ENCODE data around the gene RPL27A.
A peak's percentile ranks its signal among the peaks of the same experiment; 100 is the strongest.

Gene RPL27A

DNA sequence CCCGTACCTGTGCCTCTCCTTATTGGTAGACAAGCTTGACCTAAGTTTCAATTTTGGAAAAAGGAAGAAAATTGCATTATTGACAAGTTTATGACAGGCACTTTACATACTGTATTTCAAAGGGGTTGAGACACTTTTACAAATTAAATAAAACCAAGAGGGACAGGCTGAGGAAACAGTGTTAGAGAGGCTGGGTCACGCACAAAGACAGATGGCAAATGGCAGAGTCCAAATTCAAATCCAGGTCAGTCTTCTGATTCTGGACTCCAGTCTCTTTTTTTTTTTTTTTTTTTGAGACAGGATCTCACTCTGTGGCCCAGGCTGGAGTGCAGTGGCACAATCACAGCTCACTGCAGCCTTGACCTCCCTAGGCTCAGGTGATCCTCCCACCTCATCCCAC, 10.2 kb upstream of the RPL27A start:
- no peak overlapping the region for H3K4me3 ChIP-seq (ENCODE audit: low read depth, low read length)
- DNase-seq (ENCODE audit: low read depth) = no peak
- TF ChIP-seq, protein P1, sequence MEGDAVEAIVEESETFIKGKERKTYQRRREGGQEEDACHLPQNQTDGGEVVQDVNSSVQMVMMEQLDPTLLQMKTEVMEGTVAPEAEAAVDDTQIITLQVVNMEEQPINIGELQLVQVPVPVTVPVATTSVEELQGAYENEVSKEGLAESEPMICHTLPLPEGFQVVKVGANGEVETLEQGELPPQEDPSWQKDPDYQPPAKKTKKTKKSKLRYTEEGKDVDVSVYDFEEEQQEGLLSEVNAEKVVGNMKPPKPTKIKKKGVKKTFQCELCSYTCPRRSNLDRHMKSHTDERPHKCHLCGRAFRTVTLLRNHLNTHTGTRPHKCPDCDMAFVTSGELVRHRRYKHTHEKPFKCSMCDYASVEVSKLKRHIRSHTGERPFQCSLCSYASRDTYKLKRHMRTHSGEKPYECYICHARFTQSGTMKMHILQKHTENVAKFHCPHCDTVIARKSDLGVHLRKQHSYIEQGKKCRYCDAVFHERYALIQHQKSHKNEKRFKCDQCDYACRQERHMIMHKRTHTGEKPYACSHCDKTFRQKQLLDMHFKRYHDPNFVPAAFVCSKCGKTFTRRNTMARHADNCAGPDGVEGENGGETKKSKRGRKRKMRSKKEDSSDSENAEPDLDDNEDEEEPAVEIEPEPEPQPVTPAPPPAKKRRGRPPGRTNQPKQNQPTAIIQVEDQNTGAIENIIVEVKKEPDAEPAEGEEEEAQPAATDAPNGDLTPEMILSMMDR (IDR thresholded peaks at IDR 0.05; ENCODE audit: control insufficient read depth, extremely low read depth, insufficient read depth) = no peak

DNA sequence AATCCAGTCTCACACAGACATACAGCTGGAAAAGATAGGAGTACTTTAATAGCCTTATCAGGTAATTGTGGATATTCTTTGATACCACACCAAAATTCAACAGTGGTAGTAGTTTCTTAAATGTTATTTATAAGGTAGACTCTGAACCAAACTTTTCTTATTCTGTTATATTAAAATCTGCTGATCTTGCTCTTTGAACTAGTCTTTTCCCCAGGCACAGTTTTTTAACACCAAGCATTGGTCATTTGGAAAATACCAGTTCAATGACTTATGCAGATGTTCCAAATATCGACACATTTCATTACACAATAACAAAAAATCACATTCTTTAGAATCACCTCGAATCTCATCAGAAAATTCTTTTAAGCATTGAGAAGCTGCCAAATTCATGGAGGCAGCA, 7.7 kb upstream of the RPL27A start:
- TF ChIP-seq, protein P1 (IDR thresholded peaks at IDR 0.05; ENCODE audit: control insufficient read depth, extremely low read depth, insufficient read depth) = no peak
- H3K4me3 ChIP-seq (ENCODE audit: low read depth, low read length) = no peak overlapping the region
- no peak for DNase-seq (ENCODE audit: low read depth)

DNA sequence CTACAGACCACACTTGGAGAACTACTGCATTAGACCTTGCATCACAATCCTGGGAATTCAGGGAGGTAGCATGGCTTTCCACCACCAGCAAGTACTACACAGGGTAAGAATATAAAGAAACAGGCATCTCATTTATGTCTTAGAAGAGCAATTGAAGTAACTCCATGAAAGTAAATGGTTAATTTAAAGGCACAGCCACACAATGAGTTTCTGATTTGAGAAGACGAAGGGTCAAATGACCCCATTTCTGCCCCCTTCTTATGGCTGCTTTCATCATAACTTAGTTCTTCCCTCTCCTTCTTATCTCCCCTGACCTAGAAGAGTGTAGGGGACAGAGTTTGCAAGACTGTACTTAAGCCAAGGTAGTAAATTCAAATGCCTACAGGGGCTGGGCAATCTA, 6.1 kb upstream of the RPL27A start:
- no peak overlapping the region for H3K4me3 ChIP-seq (ENCODE audit: low read depth, low read length)
- TF ChIP-seq, protein P1 (IDR thresholded peaks at IDR 0.05; ENCODE audit: control insufficient read depth, extremely low read depth, insufficient read depth) = no peak
- no peak for DNase-seq (ENCODE audit: low read depth)

DNA sequence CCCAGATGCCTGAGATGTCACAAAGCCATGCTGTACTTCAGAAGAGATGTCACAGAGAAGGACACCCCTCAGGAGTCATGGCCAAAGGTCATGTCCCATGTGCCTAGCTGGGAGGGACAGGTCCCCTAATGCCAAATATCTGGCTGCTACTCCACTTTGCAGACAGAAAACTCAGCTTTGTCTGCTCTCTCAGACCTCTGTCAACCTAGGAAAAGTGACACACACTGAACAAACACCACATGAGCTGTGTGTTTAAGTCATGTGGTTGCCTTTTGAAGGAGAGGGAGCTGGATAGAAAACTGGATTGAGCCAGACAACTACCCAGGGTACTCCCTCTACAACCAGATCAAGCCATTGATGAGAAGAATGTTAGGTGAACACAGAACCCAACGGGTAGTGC, 3.6 kb upstream of the RPL27A start:
- no peak overlapping the region for H3K4me3 ChIP-seq (ENCODE audit: low read depth, low read length)
- no peak for DNase-seq (ENCODE audit: low read depth)
- TF ChIP-seq, protein P1 (IDR thresholded peaks at IDR 0.05; ENCODE audit: control insufficient read depth, extremely low read depth, insufficient read depth) = no peak

DNA sequence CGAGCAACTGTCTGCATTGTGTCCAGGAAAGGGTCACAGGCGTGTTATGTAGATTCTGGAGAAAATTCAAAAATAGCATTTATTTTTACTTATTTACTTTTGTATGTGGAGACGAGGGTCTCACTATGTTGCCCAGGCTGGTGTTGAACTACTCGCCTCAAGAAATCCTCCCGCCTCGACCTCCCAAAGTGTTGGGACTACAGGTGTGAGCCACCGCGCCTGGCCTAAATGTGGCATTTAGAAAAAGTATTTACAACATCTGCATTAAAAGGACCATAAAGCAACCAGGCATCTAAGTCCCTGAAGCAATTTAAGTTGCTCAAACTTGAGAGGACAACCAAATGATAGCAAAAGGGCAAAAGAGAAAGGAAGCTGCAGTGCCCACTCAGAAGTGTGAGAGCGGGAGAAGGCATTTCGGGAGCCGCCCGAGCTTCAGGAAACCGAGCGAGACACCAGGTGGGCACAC, 722 bp upstream of the RPL27A start:
- H3K4me3 ChIP-seq (ENCODE audit: low read depth, low read length) = peak overlapping the region; percentile 91
- DNase-seq (ENCODE audit: low read depth) = no peak
- TF ChIP-seq, protein P1 (IDR thresholded peaks at IDR 0.05; ENCODE audit: control insufficient read depth, extremely low read depth, insufficient read depth) = no peak

DNA sequence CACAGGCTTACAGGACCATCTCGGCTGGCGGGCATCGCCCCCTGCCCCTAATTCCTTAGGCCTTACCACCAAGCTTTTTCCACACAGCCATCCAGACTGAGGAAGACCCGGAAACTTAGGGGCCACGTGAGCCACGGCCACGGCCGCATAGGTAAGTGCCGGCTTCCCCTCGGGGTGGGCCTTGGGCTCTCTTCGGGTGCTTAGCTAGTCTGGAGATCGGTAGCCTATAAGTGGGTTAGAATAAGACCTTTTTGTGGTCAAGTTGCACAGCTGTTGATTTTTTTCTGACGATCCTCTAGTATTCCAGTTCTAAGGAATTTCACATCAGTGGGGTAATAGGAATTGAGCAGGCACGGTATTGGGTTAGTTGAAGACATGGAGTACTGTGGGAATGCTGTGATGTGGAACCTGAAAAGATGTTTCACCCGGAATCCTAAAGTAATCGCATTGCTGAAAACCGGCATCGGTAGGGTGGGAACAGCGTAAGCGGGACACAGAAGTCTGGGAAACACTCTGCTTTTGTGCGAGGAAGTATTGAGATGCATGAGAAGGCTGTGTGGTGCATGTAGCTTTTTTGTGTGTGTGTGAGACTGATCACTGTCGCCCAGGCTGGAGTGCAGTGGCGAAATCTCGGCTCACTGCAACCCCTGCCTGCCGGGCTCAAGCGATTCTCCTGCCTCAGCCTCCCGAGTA, 669 bp downstream of the RPL27A start:
- H3K4me3 ChIP-seq (ENCODE audit: low read depth, low read length) = peak overlapping the region; percentile 91

More for the DNA sequence above, 669 bp downstream of the RPL27A start:
- no peak for DNase-seq (ENCODE audit: low read depth)
- TF ChIP-seq, protein P1 (IDR thresholded peaks at IDR 0.05; ENCODE audit: control insufficient read depth, extremely low read depth, insufficient read depth) = no peak
